ENCODE data around the gene MPZ.
"Not testable (repeated sequence)": the region's sequence is repeated elsewhere in the genome, so short reads cannot be mapped to it uniquely, and the experiment has no call there.

MPZ gene

DNA sequence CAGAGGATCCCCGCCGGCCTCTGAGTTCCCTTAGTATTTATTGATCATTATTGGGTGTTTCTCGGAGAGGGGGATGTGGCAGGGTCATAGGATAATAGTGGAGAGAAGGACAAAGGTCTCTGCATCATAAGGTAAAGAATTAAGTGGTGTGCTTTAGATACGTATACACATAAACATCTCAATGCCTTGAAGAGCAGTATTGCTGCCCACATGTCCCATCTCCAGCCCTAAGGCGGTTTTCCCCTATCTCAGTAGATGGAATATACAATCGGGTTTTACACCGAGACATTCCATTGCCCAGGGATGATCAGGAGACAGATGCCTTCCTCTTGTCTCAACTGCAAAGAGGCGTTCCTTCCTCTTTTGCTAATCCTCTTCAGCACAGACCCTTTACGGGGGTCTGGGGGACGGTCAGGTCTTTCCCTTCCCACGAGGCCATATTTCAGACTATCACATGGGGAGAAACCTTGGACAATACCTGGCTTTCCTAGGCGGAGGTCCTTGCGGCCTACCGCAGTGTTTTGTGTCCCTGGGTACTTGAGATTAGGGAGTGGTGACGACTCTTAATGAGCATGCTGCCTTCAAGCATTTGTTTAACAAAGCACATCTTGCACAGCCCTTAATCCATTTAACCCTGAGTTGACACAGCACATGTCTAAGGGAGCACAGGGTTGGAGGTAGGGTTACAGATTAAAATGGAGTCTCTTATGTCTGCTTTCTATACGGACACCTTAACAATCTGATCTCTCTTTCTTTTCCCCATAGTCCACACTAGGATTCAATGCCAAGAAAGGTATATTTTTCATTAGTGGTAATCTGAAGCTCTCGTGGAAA is 6.3 kb upstream of the MPZ start:
- not testable (repeated sequence) for H3K27me3 ChIP-seq (ENCODE audit: control insufficient read depth in 5 of 5, insufficient read depth in 4 of 5, low read length in 5 of 5); H3K9ac ChIP-seq (ENCODE audit: low read length in 5 of 5); H3K27ac ChIP-seq (ENCODE audit: low read depth, low read length); H3K36me3 ChIP-seq (ENCODE audit: control insufficient read depth in 5 of 5, insufficient read depth in 5 of 5, low read length in 5 of 5); H3K9me3 ChIP-seq (ENCODE audit: control insufficient read depth in 5 of 5, low read length in 5 of 5); H3K4me3 ChIP-seq (ENCODE audit: low read depth in 1 of 5, low read length in 5 of 5)
- H3K4me1 ChIP-seq (ENCODE audit: control insufficient read depth in 5 of 5, insufficient read depth in 5 of 5, low read length in 5 of 5): peaks cover 4 to 20% (median 16%) of the 10 kb centered on the region in 5 donors

DNA sequence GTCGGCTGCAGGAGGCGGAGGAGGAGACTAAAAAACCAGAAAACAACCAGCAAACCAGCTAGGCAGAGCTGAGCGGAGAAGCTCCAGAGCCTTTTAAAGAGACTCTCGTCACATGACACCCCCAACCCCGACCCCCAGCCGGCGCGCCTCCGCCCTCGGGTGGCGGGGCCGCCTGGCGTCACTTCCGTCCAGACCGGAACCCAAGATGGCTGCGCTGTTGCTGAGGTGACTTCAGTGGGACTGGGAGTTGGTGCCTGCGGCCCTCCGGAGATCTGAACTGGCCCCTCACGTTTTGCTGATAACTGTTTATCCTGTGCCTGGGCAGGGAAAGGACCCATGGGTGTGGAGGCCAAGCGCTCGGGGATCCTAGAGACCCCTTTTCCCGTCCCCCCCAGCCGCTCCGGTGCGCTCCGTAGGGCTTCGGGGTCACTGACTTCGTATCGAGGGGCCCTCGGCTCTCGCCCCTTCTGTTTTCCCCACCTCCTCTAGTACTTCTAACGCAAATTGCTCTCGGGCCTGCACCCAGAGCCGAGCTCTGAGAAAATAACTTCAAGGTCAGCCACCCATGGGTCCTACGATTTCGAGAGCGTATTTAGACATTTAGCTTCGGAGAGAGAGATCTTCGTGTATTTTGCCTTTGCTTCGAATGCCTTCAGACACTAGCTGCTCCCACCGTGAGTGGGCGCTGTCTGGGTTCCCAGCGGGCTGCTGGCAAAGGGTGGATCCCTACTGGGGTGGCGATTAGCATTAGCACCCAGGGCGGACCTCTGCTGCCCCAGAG is 4.6 kb upstream of the MPZ start, which contains the start of gene SDHC:
TSS of gene SDHC (plus strand) at position 181 of the 781 bp plus-strand sequence. CDS start at position 206, 25 bp downstream.
- H3K27me3 ChIP-seq (ENCODE audit: control insufficient read depth in 5 of 5, insufficient read depth in 4 of 5, low read length in 5 of 5): no peaks in the 10 kb centered on the region
- no peaks in the 10 kb centered on the region for H3K9me3 ChIP-seq (ENCODE audit: control insufficient read depth in 5 of 5, low read length in 5 of 5)
- H3K4me3 ChIP-seq (ENCODE audit: low read depth in 1 of 5, low read length in 5 of 5): peak within 1 kb of the TSS; percentile 80 to 97 (median 95)
- peak within 1 kb of the TSS; percentile 97 to 100 (median 98) for H3K9ac ChIP-seq (ENCODE audit: low read length in 5 of 5)
- H3K4me1 ChIP-seq (ENCODE audit: control insufficient read depth in 5 of 5, insufficient read depth in 5 of 5, low read length in 5 of 5): peaks cover 4 to 20% (median 16%) of the 10 kb centered on the region in 5 donors
- H3K36me3 ChIP-seq (ENCODE audit: control insufficient read depth in 5 of 5, insufficient read depth in 5 of 5, low read length in 5 of 5): peaks cover 0 to 2% (median 0%) of the 10 kb centered on the region in 5 donors
- peak within 1 kb of the TSS; percentile 98 for H3K27ac ChIP-seq (ENCODE audit: low read depth, low read length)

DNA sequence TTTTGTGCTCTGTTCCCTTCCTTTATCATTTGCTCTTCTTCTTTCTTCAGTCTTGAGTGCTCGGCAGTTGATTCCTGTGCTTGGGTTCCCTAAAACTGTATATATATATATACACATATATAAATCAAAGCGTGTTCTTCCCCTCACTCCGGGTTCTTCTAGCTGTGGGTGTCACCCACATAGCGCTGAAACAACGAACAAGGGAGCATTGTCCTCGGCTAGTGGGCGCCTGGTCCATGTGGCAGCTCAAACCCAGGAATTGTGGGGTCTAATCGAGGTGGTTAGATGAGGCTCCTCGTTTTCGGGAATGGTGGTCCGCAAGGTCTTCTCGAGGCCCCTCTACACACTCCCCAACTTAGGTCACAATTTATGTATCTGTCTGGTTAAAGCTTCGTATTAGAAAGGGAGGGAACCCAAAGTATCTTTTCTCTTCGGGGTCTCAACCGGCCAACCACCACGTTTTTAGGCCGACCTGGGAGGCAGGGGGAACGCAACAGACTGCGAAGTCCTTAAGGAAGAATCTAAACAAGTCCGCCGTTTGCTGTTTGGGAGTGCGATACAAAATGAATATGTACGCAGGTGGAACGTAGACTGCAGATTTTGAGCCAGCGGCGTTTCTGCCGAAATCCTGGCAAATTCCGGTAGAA is 3.9 kb upstream of the MPZ start:
- H3K27ac ChIP-seq (ENCODE audit: low read depth, low read length): peak overlapping the region; percentile 98
- H3K9me3 ChIP-seq (ENCODE audit: control insufficient read depth in 5 of 5, low read length in 5 of 5): no peaks in the 10 kb centered on the region
- peaks cover 4 to 20% (median 16%) of the 10 kb centered on the region in 5 donors for H3K4me1 ChIP-seq (ENCODE audit: control insufficient read depth in 5 of 5, insufficient read depth in 5 of 5, low read length in 5 of 5)

DNA sequence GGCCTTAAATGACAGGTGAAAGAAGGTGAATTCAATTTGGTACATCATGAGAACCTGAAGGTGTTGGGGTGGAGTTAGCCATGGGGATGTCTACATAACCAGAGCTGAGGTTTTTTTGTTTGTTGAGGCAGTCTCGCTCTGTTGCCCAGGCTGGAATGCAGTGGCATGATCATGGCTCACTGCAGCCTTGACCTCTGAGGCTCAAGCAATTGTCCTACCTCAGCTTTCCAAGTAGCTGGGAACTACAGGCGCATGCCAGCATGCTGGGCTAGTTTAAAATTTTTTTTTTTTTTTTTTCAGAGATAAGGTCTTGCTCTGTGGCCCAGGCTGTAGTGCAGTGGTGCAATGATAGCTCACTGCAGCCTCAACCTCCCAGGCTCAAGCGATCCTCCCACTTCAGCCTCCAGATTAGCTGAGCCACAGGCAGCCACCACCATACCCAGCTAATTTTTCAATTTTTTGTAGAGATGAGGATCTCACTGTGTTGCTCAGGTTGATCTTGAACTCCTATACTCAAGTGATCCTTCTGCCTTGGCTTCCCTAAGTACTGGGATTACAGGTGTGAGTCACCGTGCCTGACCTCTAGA is 1.9 kb upstream of the MPZ start:
- Histone ChIP-seq H3K9me3 (ENCODE audit: control insufficient read depth in 5 of 5, low read length in 5 of 5) (no peaks in the 10 kb centered on the region), H3K27ac (ENCODE audit: low read depth, low read length) (no peak overlapping the region), H3K36me3 (ENCODE audit: control insufficient read depth in 5 of 5, insufficient read depth in 5 of 5, low read length in 5 of 5) (no peaks in the 10 kb centered on the region), H3K4me1 (ENCODE audit: control insufficient read depth in 5 of 5, insufficient read depth in 5 of 5, low read length in 5 of 5) (peaks cover 5 to 33% (median 31%) of the 10 kb centered on the region in 5 donors), H3K27me3 (ENCODE audit: control insufficient read depth in 5 of 5, insufficient read depth in 4 of 5, low read length in 5 of 5) (no peaks in the 10 kb centered on the region), H3K4me3 (ENCODE audit: low read depth in 1 of 5, low read length in 5 of 5) (no peak overlapping the region), H3K9ac (ENCODE audit: low read length in 5 of 5) (no peak overlapping the region)

More for the DNA sequence above, 3.9 kb upstream of the MPZ start:
- H3K9ac ChIP-seq (ENCODE audit: low read length in 5 of 5): peak overlapping the region; percentile 75 to 100 (median 98)
- peak overlapping the region; percentile 80 to 97 (median 95) for H3K4me3 ChIP-seq (ENCODE audit: low read depth in 1 of 5, low read length in 5 of 5)
- no peaks in the 10 kb centered on the region for H3K36me3 ChIP-seq (ENCODE audit: control insufficient read depth in 5 of 5, insufficient read depth in 5 of 5, low read length in 5 of 5)
- no peaks in the 10 kb centered on the region for H3K27me3 ChIP-seq (ENCODE audit: control insufficient read depth in 5 of 5, insufficient read depth in 4 of 5, low read length in 5 of 5)

DNA sequence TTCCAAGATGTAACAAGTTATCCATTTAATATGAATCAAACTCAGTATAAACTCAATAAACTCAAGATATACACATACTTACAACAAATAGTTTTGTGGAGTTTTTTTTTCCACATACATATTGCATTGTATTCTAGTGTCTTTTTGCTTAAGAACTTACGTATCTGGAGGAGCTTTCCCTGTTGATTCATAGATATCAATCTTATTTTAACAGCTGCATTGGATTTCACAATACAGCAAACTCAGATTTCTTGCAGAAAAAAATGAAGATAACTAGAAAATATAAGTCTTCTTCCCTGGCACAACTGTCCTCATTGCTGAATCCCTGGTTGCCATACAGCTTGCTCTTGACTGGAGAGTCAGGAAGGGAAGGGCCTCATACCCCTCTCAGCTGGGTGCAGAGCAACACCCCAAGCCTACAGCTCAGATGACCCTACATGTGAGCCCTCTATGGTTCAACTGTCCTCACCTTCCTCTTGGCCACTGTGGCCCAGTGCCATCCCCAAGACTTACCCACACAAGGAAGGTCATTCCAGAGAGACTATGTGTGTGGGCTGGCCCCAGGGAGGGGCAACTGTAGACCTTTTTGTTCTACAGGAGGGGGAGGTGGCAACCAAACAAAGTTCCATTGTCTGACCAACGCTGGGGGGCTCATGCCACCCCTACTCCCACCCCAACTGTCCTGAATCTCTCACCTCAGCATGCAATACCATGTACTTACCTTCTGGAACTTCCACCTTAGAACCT is 1.7 kb downstream of the MPZ start:
- Histone ChIP-seq H3K9ac (ENCODE audit: low read length in 5 of 5) (no peak overlapping the region), H3K27me3 (ENCODE audit: control insufficient read depth in 5 of 5, insufficient read depth in 4 of 5, low read length in 5 of 5) (no peaks in the 10 kb centered on the region), H3K27ac (ENCODE audit: low read depth, low read length) (no peak overlapping the region), H3K36me3 (ENCODE audit: control insufficient read depth in 5 of 5, insufficient read depth in 5 of 5, low read length in 5 of 5) (peaks cover 0 to 4% (median 0%) of the 10 kb centered on the region in 5 donors), H3K9me3 (ENCODE audit: control insufficient read depth in 5 of 5, low read length in 5 of 5) (no peaks in the 10 kb centered on the region), H3K4me3 (ENCODE audit: low read depth in 1 of 5, low read length in 5 of 5) (no peak overlapping the region), H3K4me1 (ENCODE audit: control insufficient read depth in 5 of 5, insufficient read depth in 5 of 5, low read length in 5 of 5) (peaks cover 2 to 40% (median 36%) of the 10 kb centered on the region in 5 donors)

DNA sequence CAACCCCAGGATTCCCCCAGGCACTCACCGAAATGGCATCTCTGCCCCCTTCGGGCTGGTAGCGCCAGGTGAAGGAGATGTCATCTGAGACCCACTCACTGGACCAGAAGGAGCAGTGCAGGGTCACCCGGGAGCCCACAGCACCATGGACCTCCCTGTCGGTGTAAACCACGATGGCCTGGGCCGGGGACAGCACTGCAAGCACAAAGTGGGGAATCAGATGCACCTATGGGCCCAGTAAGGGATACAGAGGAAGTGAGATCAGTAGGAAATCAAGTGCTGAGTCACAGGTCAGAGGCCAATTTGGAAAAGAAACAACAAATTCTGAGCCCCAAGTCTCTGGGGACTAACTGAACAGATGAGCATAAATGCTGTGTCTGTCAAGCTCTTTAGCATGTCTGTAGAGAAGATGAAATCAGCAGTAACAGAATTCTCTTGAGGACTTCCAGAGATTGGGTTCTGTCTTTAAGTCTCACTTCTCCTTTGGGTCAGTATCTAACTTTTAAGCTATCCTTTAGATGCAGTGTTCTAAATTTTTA is 2.5 kb downstream of the MPZ start:
- peak overlapping the region in 1 of 5 donors; percentile 67 for H3K9ac ChIP-seq (ENCODE audit: low read length in 5 of 5)
- no peaks in the 10 kb centered on the region for H3K27me3 ChIP-seq (ENCODE audit: control insufficient read depth in 5 of 5, insufficient read depth in 4 of 5, low read length in 5 of 5)
- H3K9me3 ChIP-seq (ENCODE audit: control insufficient read depth in 5 of 5, low read length in 5 of 5): no peaks in the 10 kb centered on the region
- H3K4me3 ChIP-seq (ENCODE audit: low read depth in 1 of 5, low read length in 5 of 5): peak overlapping the region in 4 of 5 donors; percentile 10 to 47 (median 34)
- peaks cover 2 to 40% (median 36%) of the 10 kb centered on the region in 5 donors for H3K4me1 ChIP-seq (ENCODE audit: control insufficient read depth in 5 of 5, insufficient read depth in 5 of 5, low read length in 5 of 5)
- H3K36me3 ChIP-seq (ENCODE audit: control insufficient read depth in 5 of 5, insufficient read depth in 5 of 5, low read length in 5 of 5): peaks cover 0 to 4% (median 0%) of the 10 kb centered on the region in 5 donors
- peak overlapping the region; percentile 82 for H3K27ac ChIP-seq (ENCODE audit: low read depth, low read length)

DNA sequence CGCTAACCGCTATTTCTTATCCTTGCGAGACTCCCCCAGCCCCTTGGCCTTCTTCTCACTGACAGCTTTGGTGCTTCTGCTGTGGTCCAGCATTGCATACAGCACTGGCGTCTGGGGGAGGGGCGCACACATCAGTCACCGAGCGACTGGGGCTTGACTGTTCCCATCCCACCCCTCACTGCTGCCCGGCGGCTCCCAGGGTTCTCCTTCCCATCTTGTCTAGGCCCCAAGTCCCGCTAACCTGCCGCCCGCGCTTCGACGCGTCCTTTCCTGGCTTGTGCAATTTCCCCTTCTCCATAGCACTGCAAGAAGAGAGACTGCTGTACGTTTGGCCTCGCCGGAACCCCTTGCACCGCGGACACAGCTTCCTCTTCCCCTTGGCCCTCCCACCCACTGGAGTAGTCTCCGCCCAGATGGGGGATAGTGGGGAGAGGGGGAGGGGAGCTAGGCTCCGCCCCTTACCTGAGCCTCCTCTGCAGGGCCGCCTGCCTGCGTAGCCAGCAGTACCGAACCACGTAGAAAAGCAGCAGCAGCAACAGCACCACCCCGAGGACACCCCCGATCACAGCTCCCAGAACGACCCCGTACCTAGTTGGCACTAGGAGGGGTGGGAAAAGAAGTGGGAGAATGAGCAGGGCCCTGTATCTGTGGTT is 3.8 kb downstream of the MPZ start:
- H3K27ac ChIP-seq (ENCODE audit: low read depth, low read length): peak overlapping the region; percentile 82
- H3K9ac ChIP-seq (ENCODE audit: low read length in 5 of 5): peak overlapping the region in 4 of 5 donors; percentile 67 to 83 (median 81)
- peaks cover 2 to 40% (median 36%) of the 10 kb centered on the region in 5 donors for H3K4me1 ChIP-seq (ENCODE audit: control insufficient read depth in 5 of 5, insufficient read depth in 5 of 5, low read length in 5 of 5)
- no peaks in the 10 kb centered on the region for H3K27me3 ChIP-seq (ENCODE audit: control insufficient read depth in 5 of 5, insufficient read depth in 4 of 5, low read length in 5 of 5)
- H3K36me3 ChIP-seq (ENCODE audit: control insufficient read depth in 5 of 5, insufficient read depth in 5 of 5, low read length in 5 of 5): peaks cover 0 to 4% (median 0%) of the 10 kb centered on the region in 5 donors
- peak overlapping the region; percentile 78 to 87 (median 84) for H3K4me3 ChIP-seq (ENCODE audit: low read depth in 1 of 5, low read length in 5 of 5)
- H3K9me3 ChIP-seq (ENCODE audit: control insufficient read depth in 5 of 5, low read length in 5 of 5): no peaks in the 10 kb centered on the region

DNA sequence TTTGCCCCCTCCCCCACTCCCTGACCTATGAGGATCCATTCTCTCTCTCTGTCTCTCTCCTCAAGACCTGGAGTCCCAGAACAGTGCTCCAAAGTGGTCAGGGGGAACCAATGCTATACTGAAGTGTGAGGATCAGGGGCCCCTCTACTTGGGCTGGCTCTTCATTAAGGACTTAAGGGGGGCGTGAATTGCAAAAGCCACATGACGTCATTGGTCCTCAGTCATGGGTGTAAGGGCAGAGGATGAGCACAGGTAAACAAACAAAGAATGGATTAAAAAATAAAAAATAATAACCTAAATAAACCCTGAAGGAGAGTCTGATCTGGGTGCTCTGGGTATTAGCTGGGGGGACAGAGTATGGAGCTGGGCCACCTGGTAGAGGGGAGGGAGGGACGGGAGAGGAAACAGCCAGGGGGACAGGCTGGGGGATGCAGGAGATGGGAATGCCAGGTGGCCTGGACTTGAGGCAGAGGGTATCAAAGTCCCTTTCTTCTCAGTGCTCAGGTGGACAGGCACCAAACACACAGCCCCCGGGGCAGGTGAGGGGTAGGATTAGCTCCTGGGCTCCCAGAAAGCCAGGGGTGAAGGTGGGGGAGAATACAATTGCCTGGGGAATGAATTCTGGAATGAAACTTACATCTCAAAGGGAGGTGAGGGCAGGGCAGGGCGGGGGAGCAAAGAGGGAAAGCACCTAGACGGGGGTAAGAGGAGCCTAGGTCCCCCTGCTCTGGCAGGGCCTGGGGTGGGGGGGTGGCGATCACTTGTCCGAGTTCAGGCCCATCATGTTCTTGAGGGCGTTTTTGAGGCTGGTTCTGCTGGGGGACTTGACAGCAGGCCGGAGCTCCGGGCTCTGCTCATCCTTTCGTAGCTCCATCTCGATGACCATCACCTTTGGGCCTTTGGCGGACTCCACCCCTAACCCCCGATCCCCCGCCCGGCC is 4.6 kb downstream of the MPZ start:
- Histone ChIP-seq H3K27ac (ENCODE audit: low read depth, low read length) (peak overlapping the region; percentile 82), H3K4me1 (ENCODE audit: control insufficient read depth in 5 of 5, insufficient read depth in 5 of 5, low read length in 5 of 5) (peaks cover 2 to 40% (median 36%) of the 10 kb centered on the region in 5 donors), H3K4me3 (ENCODE audit: low read depth in 1 of 5, low read length in 5 of 5) (peak overlapping the region; percentile 78 to 87 (median 84)), H3K27me3 (ENCODE audit: control insufficient read depth in 5 of 5, insufficient read depth in 4 of 5, low read length in 5 of 5) (no peaks in the 10 kb centered on the region), H3K9ac (ENCODE audit: low read length in 5 of 5) (peak overlapping the region; percentile 28 to 83 (median 79)), H3K9me3 (ENCODE audit: control insufficient read depth in 5 of 5, low read length in 5 of 5) (no peaks in the 10 kb centered on the region), H3K36me3 (ENCODE audit: control insufficient read depth in 5 of 5, insufficient read depth in 5 of 5, low read length in 5 of 5) (peaks cover 0 to 4% (median 0%) of the 10 kb centered on the region in 5 donors)

Measured in subcutaneous abdominal adipose tissue (tissue), 5 donors.